ENCODE results near the gene PRKCH. TPM values are rescaled to one million over a fixed set of nuclear protein-coding genes. Genes with fewer than 3 reads are reported as not detected.

The PRKCH gene
- total RNA-seq (10 to 100 TPM; 32.2 to 77.2 TPM), polyA plus RNA-seq (10 to 100 TPM in 1 of 2 donors, 1 to 10 TPM in 1; 1.8 to 34.9 TPM)
- long read RNA-seq, donor 1, transcript PRKCH-201 (14 exons, 3,582 nt), result major isoform, 11 of 55 reads
- long read RNA-seq, donor 1, partial matches to known transcripts, result 21 of 55 reads
- long read RNA-seq, donor 1, other reads (novel, unspliced or antisense), result 23 of 55 reads
- long read RNA-seq, donor 2, transcript PRKCH-201 (14 exons, 3,582 nt), result major isoform, 16 of 63 reads
- long read RNA-seq, donor 2, partial matches to known transcripts, result 9 of 63 reads
- long read RNA-seq, donor 2, other reads (novel, unspliced or antisense), result 37 of 63 reads

DNA sequence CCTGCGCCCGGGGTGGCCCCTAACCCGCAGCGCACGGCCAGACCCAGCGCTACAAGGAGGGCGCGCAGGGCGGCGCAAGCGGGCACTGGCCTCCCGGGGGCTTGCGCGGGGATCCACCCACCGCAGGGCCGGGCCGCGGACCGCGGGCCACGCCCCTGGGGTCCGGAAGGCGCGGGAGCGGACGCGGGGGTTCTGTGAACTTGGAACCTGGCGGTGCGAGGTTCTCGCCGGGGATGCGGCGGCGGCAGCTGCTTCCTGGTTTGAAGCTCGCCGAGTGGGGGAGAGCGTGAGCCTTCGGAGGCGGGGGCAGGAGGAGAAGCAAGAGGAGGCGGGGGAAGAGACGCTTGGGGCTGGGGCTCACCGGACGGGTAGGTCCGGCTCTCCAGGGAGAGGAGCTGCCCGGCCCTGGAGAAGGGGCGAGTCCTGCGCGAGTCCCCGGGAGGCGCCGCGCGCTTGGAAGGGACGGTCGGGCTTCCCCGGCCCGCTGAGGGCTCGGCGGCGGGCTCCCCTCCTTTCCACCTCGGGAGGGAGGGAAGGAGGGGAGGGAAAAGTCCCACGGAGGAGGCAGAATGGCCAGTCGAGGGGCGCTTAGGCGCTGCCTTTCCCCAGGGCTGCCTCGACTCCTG, at the start of gene PRKCH:
Gene PRKCH (plus strand): TSS at position 195 of the 626 bp plus-strand sequence. CDS start 523 bp downstream, outside the sequence.
- Histone ChIP-seq H3K27ac (ENCODE audit: low read depth in 1 of 2, low read length in 2 of 2) (no peak within 1 kb of the TSS), H3K36me3 (ENCODE audit: control insufficient read depth in 1 of 2, insufficient read depth in 2 of 2, low read length in 1 of 2) (no peaks in the 10 kb centered on the region), H3K4me1 (ENCODE audit: control insufficient read depth in 1 of 2, insufficient read depth in 2 of 2, low read length in 2 of 2) (no peaks in the 10 kb centered on the region), H3K9me3 (ENCODE audit: control insufficient read depth, low read length) (no peaks in the 10 kb centered on the region), H3K4me3 (ENCODE audit: low read length in 2 of 2) (peak within 1 kb of the TSS in 1 of 2 donors; percentile 51), H3K27me3 (ENCODE audit: control insufficient read depth in 1 of 2, insufficient read depth in 2 of 2, low read length in 1 of 2) (no peaks in the 10 kb centered on the region)
- DNase-seq (peak; percentile 87 to 89), ATAC-seq (ENCODE audit: low FRiP score) (peak; percentile 75)
- intact Hi-C loops (cut with DNase I), result no loop called here
- WGBS, 2 donors, result 0 to 1% methylated on average over 39 to 66 of the region's 66 CpGs

DNA sequence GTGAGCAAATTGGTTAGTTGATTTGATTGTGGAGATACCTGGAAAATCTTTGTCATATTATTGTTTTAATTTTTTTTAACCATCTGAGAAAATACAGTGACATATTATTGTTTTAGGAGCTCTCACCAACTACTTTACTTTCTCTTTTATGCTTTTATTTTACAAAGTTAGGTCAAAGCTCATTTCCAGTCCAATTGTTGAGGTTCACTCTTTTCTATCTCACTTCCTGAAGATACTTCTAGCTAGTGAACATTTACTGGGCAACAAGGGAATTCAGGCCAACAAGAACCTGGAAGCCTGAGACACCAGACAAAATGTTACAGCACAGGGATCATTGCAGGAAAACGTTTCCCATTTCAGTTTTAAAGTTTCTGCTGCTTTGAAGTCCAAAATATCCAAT, 44.1 kb upstream of the PRKCH start:
- intact Hi-C loops (cut with DNase I), result no loop called here
- no peaks in the 10 kb centered on the region for H3K4me1 ChIP-seq (ENCODE audit: control insufficient read depth in 1 of 2, insufficient read depth in 2 of 2, low read length in 2 of 2)
- peaks cover 0 to 1% of the 10 kb centered on the region in 2 donors for H3K36me3 ChIP-seq (ENCODE audit: control insufficient read depth in 1 of 2, insufficient read depth in 2 of 2, low read length in 1 of 2)
- ATAC-seq (ENCODE audit: low FRiP score) (no peak), DNase-seq (no peak)
- 76 to 86% methylated on average over 1 of the region's 1 CpG for WGBS, 2 donors
- no peak overlapping the region for H3K4me3 ChIP-seq (ENCODE audit: low read length in 2 of 2)
- no peaks in the 10 kb centered on the region for H3K27me3 ChIP-seq (ENCODE audit: control insufficient read depth in 1 of 2, insufficient read depth in 2 of 2, low read length in 1 of 2)
- H3K27ac ChIP-seq (ENCODE audit: low read depth in 1 of 2, low read length in 2 of 2), result no peak overlapping the region
- H3K9me3 ChIP-seq (ENCODE audit: control insufficient read depth, low read length), result no peaks in the 10 kb centered on the region

DNA sequence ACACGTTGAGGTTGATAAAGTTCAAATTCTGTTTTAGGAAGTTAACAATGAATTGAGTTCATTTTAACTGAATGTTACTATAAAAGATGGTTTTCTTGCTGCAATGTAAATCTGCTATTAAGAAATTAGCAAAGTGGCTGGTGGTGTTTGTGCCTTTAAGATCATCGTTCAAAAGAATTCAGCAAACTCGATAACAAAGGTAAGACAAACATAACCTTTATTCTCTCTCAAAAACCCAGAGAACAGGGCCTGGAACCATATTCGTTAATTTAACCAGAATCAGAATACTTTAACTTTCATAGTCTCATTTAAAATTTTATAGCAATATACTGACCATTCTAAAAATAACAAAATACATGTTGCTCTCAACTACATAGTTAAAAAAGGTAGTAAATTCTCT, 43.6 kb upstream of the PRKCH start:
- intact Hi-C loops (cut with DNase I), result no loop called here
- WGBS, 2 donors, result 71 to 84% methylated on average over 4 of the region's 4 CpGs
- H3K4me3 ChIP-seq (ENCODE audit: low read length in 2 of 2), result no peak overlapping the region

DNA sequence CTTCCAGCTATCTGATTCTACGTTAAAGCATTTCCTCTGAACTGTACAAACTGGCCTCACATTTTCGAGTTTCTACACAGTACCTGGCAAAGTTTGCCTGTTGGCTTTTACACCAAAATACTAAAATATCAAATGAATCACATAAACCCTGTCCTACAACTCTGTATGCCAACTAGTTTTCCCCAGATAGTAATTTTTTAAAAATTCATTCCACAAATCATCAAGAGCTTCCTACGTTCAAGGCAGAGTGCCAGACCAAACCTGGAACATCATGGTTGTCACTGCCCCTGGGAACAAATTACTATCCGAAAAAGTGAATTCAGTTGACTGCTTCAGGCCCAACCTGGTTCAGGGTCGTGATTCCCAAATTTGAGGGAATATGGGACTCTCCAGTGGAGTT, 42.3 kb upstream of the PRKCH start:
- no peak for DNase-seq
- WGBS, 2 donors, result 12 to 18% methylated on average over 5 of the region's 5 CpGs
- Histone ChIP-seq H3K4me3 (ENCODE audit: low read length in 2 of 2) (peak overlapping the region in 1 of 2 donors; percentile 6), H3K27ac (ENCODE audit: low read depth in 1 of 2, low read length in 2 of 2) (peak overlapping the region in 1 of 2 donors; percentile 7), H3K27me3 (ENCODE audit: control insufficient read depth in 1 of 2, insufficient read depth in 2 of 2, low read length in 1 of 2) (no peaks in the 10 kb centered on the region), H3K4me1 (ENCODE audit: control insufficient read depth in 1 of 2, insufficient read depth in 2 of 2, low read length in 2 of 2) (no peaks in the 10 kb centered on the region), H3K9me3 (ENCODE audit: control insufficient read depth, low read length) (peaks cover 2% of the 10 kb centered on the region), H3K36me3 (ENCODE audit: control insufficient read depth in 1 of 2, insufficient read depth in 2 of 2, low read length in 1 of 2) (peaks cover 0 to 1% of the 10 kb centered on the region in 2 donors)
- no peak for ATAC-seq (ENCODE audit: low FRiP score)
- intact Hi-C loops (cut with DNase I), result no loop called here

More for the DNA sequence above, 43.6 kb upstream of the PRKCH start:
- ATAC-seq (ENCODE audit: low FRiP score), result no peak
- Histone ChIP-seq H3K27ac (ENCODE audit: low read depth in 1 of 2, low read length in 2 of 2) (no peak overlapping the region), H3K4me1 (ENCODE audit: control insufficient read depth in 1 of 2, insufficient read depth in 2 of 2, low read length in 2 of 2) (no peaks in the 10 kb centered on the region), H3K9me3 (ENCODE audit: control insufficient read depth, low read length) (no peaks in the 10 kb centered on the region), H3K36me3 (ENCODE audit: control insufficient read depth in 1 of 2, insufficient read depth in 2 of 2, low read length in 1 of 2) (peaks cover 0 to 1% of the 10 kb centered on the region in 2 donors), H3K27me3 (ENCODE audit: control insufficient read depth in 1 of 2, insufficient read depth in 2 of 2, low read length in 1 of 2) (no peaks in the 10 kb centered on the region)
- DNase-seq, result no peak

DNA sequence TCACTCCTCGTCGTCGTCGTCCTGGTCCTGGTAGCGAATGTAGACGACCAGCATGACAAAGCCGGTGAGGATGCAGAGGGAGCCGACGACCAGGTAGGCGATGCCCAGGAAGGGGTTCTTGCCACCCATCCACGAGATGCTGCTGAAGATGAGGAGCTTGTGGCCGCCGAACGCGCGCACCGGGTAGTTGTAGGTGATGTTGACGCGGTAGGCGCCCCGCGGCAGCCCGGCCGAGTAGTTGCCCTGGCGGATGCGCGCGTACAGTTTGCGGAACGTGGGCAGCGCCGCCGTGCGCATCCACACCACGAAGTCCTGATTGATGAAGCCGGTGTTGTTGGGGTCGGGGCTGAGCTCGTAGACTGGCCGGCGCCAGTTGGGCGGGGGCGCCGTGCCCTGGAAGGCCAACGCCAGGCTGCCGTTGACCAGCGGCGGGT, 41.3 kb upstream of the PRKCH start:
- H3K27me3 ChIP-seq (ENCODE audit: control insufficient read depth in 1 of 2, insufficient read depth in 2 of 2, low read length in 1 of 2), result no peaks in the 10 kb centered on the region
- ATAC-seq (ENCODE audit: low FRiP score) (peak; percentile 51), DNase-seq (no peak)
- H3K4me3 ChIP-seq (ENCODE audit: low read length in 2 of 2), result peak overlapping the region in 1 of 2 donors; percentile 80
- 25 to 27% methylated on average over 47 of the region's 47 CpGs for WGBS, 2 donors
- peaks cover 0 to 1% of the 10 kb centered on the region in 2 donors for H3K36me3 ChIP-seq (ENCODE audit: control insufficient read depth in 1 of 2, insufficient read depth in 2 of 2, low read length in 1 of 2)
- H3K9me3 ChIP-seq (ENCODE audit: control insufficient read depth, low read length), result peaks cover 2% of the 10 kb centered on the region
- intact Hi-C loops (cut with DNase I), result loop anchor here in 1 of 2 donors (10.0 kb wide), 1 partner anchor 555 kb away; no protein-coding TSS in a partner anchor
- H3K4me1 ChIP-seq (ENCODE audit: control insufficient read depth in 1 of 2, insufficient read depth in 2 of 2, low read length in 2 of 2), result no peaks in the 10 kb centered on the region
- peak overlapping the region in 1 of 2 donors; percentile 90 for H3K27ac ChIP-seq (ENCODE audit: low read depth in 1 of 2, low read length in 2 of 2)

DNA sequence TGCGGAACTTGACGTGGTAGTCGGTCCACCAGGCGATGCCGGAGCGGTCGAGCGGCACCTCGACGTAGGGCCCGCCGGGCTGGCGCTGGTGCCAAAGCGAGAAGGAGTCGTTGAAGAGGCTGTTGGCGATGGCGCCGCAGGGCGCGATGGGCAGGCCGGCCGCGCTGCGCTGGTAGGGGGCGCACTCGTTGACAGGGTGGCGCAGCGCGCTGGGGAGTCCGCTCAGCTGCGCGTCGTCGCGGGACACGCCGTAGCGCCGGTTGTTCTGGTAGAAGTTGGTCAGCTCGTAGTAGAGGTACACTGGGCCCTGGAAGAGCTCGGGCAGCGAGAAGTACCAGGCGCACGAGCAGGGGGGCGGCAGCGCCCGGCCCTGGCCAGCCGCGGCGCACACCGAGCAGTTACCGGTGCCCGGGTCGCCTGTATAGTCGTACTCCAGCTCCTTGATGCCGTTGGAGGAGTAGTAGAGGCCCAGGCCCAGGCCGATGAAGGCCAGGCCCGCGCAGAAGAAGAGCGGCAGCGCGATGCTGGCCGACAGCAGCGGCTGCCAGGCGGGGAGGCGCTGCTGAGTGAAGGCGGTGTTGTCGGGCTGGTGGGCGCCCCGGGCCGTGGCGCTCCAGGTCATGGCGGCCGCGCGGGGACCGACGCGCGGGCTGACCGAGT, 40.7 kb upstream of the PRKCH start:
- 1% methylated on average over 47 to 81 of the region's 81 CpGs for WGBS, 2 donors
- ATAC-seq (ENCODE audit: low FRiP score) (peak; percentile 84), DNase-seq (peak; percentile 74 to 90)
- Histone ChIP-seq H3K9me3 (ENCODE audit: control insufficient read depth, low read length) (peaks cover 2% of the 10 kb centered on the region), H3K36me3 (ENCODE audit: control insufficient read depth in 1 of 2, insufficient read depth in 2 of 2, low read length in 1 of 2) (no peaks in the 10 kb centered on the region), H3K4me1 (ENCODE audit: control insufficient read depth in 1 of 2, insufficient read depth in 2 of 2, low read length in 2 of 2) (no peaks in the 10 kb centered on the region), H3K27me3 (ENCODE audit: control insufficient read depth in 1 of 2, insufficient read depth in 2 of 2, low read length in 1 of 2) (no peaks in the 10 kb centered on the region), H3K27ac (ENCODE audit: low read depth in 1 of 2, low read length in 2 of 2) (peak overlapping the region; percentile 89 to 90), H3K4me3 (ENCODE audit: low read length in 2 of 2) (peak overlapping the region; percentile 24 to 80)
- intact Hi-C loops (cut with DNase I), result loop anchor here in 1 of 2 donors (10.0 kb wide), 1 partner anchor 554 kb away; no protein-coding TSS in a partner anchor

DNA sequence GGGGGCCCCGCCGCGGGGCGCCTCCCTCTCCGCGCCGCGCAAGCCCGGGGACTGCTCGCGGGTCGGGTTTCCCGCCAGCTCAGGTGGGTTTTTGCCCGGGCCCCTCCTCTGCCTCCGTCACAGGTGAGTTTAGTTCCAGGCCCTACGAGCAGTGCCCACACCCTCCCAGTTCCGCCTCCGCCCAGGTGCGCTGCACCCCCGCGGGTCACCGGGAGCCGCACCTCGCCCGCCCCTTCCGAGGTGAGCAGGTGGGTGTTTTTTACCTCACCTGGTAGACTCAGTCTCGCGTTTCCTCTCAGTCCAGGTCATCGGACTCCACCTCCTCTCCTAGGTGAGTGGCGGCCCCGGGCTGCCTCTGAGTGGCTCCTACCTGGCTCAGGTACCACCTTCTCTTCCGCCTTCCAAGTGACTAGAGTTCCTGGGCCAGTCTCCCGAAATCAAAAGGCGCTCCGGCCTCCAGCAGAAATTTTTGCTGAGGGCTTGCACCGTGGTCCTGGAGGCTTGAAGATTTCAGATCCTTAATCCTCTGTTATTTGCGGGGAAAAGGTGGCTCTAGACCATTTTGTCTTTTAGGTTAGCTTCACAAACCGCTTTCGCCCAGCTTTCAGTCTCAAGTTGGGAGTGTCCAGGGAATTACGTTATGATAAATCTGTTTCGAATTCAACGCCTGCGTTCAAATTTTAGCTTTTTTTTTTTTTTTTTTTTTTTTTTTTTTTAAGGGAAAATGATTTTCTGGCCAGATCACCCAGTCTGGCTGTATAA, 40.0 kb upstream of the PRKCH start, which contains the start of gene TMEM30B:
Gene TMEM30B (minus strand): TSS at position 153 of the 762 bp plus-strand sequence. CDS start 191 bp downstream, outside the sequence.
- intact Hi-C loops (cut with DNase I), result loop anchor here in 1 of 2 donors (10.0 kb wide), 1 partner anchor 553 kb away; no protein-coding TSS in a partner anchor
- ATAC-seq (ENCODE audit: low FRiP score) (peak; percentile 33), DNase-seq (peak; percentile 56 to 80)
- Histone ChIP-seq H3K27ac (ENCODE audit: low read depth in 1 of 2, low read length in 2 of 2) (peak within 1 kb of the TSS; percentile 89 to 90), H3K36me3 (ENCODE audit: control insufficient read depth in 1 of 2, insufficient read depth in 2 of 2, low read length in 1 of 2) (no peaks in the 10 kb centered on the region), H3K27me3 (ENCODE audit: control insufficient read depth in 1 of 2, insufficient read depth in 2 of 2, low read length in 1 of 2) (no peaks in the 10 kb centered on the region), H3K4me1 (ENCODE audit: control insufficient read depth in 1 of 2, insufficient read depth in 2 of 2, low read length in 2 of 2) (no peaks in the 10 kb centered on the region), H3K9me3 (ENCODE audit: control insufficient read depth, low read length) (peaks cover 2% of the 10 kb centered on the region), H3K4me3 (ENCODE audit: low read length in 2 of 2) (peak within 1 kb of the TSS; percentile 24 to 80)
- WGBS, 2 donors, result 3 to 6% methylated on average over 34 to 43 of the region's 43 CpGs

DNA sequence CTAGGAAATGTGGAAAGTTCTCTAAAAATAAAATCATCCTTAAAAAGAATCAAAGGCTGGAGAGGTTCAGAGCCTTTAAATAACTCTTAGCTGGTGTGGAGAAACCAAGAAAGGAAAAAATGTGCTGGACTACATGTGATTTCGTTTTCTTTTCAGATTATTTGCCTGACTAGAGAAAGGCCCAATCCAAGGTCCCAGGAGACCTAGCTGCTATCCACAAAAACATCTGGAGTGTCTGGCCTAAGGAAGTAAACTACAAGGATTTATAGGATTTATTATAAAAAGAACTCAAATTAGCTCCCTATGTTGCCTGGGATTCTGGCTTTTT, 39.5 kb upstream of the PRKCH start:
- no peaks in the 10 kb centered on the region for H3K36me3 ChIP-seq (ENCODE audit: control insufficient read depth in 1 of 2, insufficient read depth in 2 of 2, low read length in 1 of 2)
- H3K4me3 ChIP-seq (ENCODE audit: low read length in 2 of 2), result no peak overlapping the region
- peak; percentile 42 for ATAC-seq (ENCODE audit: low FRiP score)

More for the DNA sequence above, 39.5 kb upstream of the PRKCH start:
- DNase-seq, result no peak
- Histone ChIP-seq H3K4me1 (ENCODE audit: control insufficient read depth in 1 of 2, insufficient read depth in 2 of 2, low read length in 2 of 2) (no peaks in the 10 kb centered on the region), H3K9me3 (ENCODE audit: control insufficient read depth, low read length) (peaks cover 2% of the 10 kb centered on the region), H3K27me3 (ENCODE audit: control insufficient read depth in 1 of 2, insufficient read depth in 2 of 2, low read length in 1 of 2) (no peaks in the 10 kb centered on the region), H3K27ac (ENCODE audit: low read depth in 1 of 2, low read length in 2 of 2) (no peak overlapping the region)
- 4 to 6% methylated on average over 1 of the region's 1 CpG for WGBS, 2 donors
- intact Hi-C loops (cut with DNase I), result loop anchor here in 1 of 2 donors (10.0 kb wide), 1 partner anchor 553 kb away; no protein-coding TSS in a partner anchor
